ENCODE measurements around the gene TMEM117. TPM values are rescaled to one million over a fixed set of nuclear protein-coding genes. Genes with fewer than 3 reads are reported as not detected.

TMEM117 gene
- polyA plus RNA-seq, 1 donor (not counting 4 experiments of a cell fraction or from before 2014, with no cell fraction given) = 8.5 TPM

DNA sequence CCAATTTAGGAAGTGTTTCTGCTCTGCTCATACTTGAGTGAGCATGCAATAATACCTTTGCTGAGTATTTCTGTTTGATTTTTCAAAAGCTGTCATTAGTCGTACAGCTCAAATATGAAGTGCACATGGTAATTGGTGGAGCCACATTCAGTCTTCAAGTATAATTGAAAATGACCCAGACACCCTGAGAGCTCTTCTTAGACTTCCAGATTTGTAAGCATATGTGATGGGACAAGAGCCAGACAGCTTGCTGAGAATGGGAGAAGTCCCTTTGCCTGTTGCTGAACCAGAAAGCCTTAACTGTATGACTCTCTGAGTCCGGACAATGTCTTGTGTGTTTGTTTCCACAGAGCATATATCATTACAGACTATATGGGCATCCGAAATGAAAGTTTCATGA, 307.3 kb downstream of the TMEM117 start:
- TF ChIP-seq, protein P1, sequence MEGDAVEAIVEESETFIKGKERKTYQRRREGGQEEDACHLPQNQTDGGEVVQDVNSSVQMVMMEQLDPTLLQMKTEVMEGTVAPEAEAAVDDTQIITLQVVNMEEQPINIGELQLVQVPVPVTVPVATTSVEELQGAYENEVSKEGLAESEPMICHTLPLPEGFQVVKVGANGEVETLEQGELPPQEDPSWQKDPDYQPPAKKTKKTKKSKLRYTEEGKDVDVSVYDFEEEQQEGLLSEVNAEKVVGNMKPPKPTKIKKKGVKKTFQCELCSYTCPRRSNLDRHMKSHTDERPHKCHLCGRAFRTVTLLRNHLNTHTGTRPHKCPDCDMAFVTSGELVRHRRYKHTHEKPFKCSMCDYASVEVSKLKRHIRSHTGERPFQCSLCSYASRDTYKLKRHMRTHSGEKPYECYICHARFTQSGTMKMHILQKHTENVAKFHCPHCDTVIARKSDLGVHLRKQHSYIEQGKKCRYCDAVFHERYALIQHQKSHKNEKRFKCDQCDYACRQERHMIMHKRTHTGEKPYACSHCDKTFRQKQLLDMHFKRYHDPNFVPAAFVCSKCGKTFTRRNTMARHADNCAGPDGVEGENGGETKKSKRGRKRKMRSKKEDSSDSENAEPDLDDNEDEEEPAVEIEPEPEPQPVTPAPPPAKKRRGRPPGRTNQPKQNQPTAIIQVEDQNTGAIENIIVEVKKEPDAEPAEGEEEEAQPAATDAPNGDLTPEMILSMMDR (optimal IDR thresholded peaks at IDR 0.05 in 1 of 3, IDR thresholded peaks at IDR 0.05 in 1 of 3, conservative IDR thresholded peaks at IDR 0.05 in 1 of 3; ENCODE audit: extremely low read depth in 1 of 3, insufficient read depth in 2 of 3, low read length in 3 of 3) = no peak
- TF ChIP-seq EZH2 (IDR thresholded peaks at IDR 0.05; ENCODE audit: low read length) = no peak
- FAIRE-seq (no peak), DNase-seq (ENCODE audit: low read depth, low spot score) (no peak)
- no peak overlapping the region for H3K9ac ChIP-seq (ENCODE audit: control insufficient read depth, extremely low read depth, insufficient read depth, low read length)
- dilution Hi-C loops (cut with MboI; ENCODE audit: extremely low pct_ligation_motif_present, low sequenced_read_pairs) = no loop called here
- H3K9me3 ChIP-seq (ENCODE audit: control insufficient read depth, low read depth, low read length) = no peaks in the 10 kb centered on the region
- peaks cover 6% of the 10 kb centered on the region for H3K4me1 ChIP-seq (ENCODE audit: control insufficient read depth, extremely low read depth, insufficient read depth, low read length)
- H3K79me2 ChIP-seq (ENCODE audit: control insufficient read depth, insufficient read depth, low read length) = no peaks in the 10 kb centered on the region
- no peaks in the 10 kb centered on the region for H3K36me3 ChIP-seq (ENCODE audit: control insufficient read depth in 2 of 2, extremely low read depth in 1 of 2, insufficient read depth in 2 of 2, low read length in 2 of 2)
- H3K9me1 ChIP-seq (ENCODE audit: control insufficient read depth, extremely low read depth, insufficient read depth, low read length) = no peaks in the 10 kb centered on the region
- no peak overlapping the region for H3K27ac ChIP-seq (ENCODE audit: control insufficient read depth, insufficient read depth, low read length)
- H4K20me1 ChIP-seq (ENCODE audit: control insufficient read depth, extremely low read depth, insufficient read depth, low read length) = no peaks in the 10 kb centered on the region
- H3K4me2 ChIP-seq (ENCODE audit: control insufficient read depth, extremely low read depth, insufficient read depth, low read depth, low read length) = no peak overlapping the region
- no peak overlapping the region for H2AFZ ChIP-seq (ENCODE audit: control insufficient read depth, low read length)
- H3K4me3 ChIP-seq (ENCODE audit: control insufficient read depth in 2 of 3, extremely low read depth in 1 of 3, insufficient read depth in 2 of 3, low read depth in 1 of 3, low read length in 3 of 3) = no peak overlapping the region
- no peaks in the 10 kb centered on the region for H3K27me3 ChIP-seq (ENCODE audit: control insufficient read depth, extremely low read depth, insufficient read depth, low read length)

DNA sequence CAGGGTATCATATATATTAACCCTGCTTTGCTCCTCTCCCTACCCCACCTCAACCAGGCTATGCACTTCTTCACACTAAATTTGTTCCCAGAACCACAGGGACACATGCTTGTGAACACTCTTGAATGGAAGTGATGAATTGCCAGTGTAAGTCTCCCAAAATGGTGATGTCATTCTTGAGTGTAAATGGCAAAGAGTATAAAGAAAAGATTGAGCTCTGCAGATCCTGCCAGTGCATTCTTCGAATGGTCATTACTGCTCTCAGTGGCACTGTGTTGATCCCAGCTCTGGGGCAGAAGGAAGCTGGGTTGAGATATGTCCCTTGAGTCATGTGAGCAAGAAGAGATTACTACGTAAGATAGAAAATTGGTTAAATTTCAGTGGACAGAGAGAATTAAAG, 313.1 kb downstream of the TMEM117 start:
- TF ChIP-seq, protein P1 (optimal IDR thresholded peaks at IDR 0.05 in 1 of 3, IDR thresholded peaks at IDR 0.05 in 1 of 3, conservative IDR thresholded peaks at IDR 0.05 in 1 of 3; ENCODE audit: extremely low read depth in 1 of 3, insufficient read depth in 2 of 3, low read length in 3 of 3) = no peak
- no peak for TF ChIP-seq EZH2 (IDR thresholded peaks at IDR 0.05; ENCODE audit: low read length)
- Histone ChIP-seq H4K20me1 (ENCODE audit: control insufficient read depth, extremely low read depth, insufficient read depth, low read length) (no peaks in the 10 kb centered on the region), H3K4me1 (ENCODE audit: control insufficient read depth, extremely low read depth, insufficient read depth, low read length) (peaks cover 6% of the 10 kb centered on the region), H3K27ac (ENCODE audit: control insufficient read depth, insufficient read depth, low read length) (no peak overlapping the region), H3K79me2 (ENCODE audit: control insufficient read depth, insufficient read depth, low read length) (no peaks in the 10 kb centered on the region), H2AFZ (ENCODE audit: control insufficient read depth, low read length) (no peak overlapping the region), H3K9ac (ENCODE audit: control insufficient read depth, extremely low read depth, insufficient read depth, low read length) (no peak overlapping the region), H3K4me2 (ENCODE audit: control insufficient read depth, extremely low read depth, insufficient read depth, low read depth, low read length) (no peak overlapping the region), H3K9me1 (ENCODE audit: control insufficient read depth, extremely low read depth, insufficient read depth, low read length) (no peaks in the 10 kb centered on the region), H3K9me3 (ENCODE audit: control insufficient read depth, low read depth, low read length) (no peaks in the 10 kb centered on the region), H3K27me3 (ENCODE audit: control insufficient read depth, extremely low read depth, insufficient read depth, low read length) (no peaks in the 10 kb centered on the region), H3K4me3 (ENCODE audit: control insufficient read depth in 2 of 3, extremely low read depth in 1 of 3, insufficient read depth in 2 of 3, low read depth in 1 of 3, low read length in 3 of 3) (no peak overlapping the region), H3K36me3 (ENCODE audit: control insufficient read depth in 2 of 2, extremely low read depth in 1 of 2, insufficient read depth in 2 of 2, low read length in 2 of 2) (no peaks in the 10 kb centered on the region)
- DNase-seq (ENCODE audit: low read depth, low spot score) (no peak), FAIRE-seq (no peak)
- dilution Hi-C loops (cut with MboI; ENCODE audit: extremely low pct_ligation_motif_present, low sequenced_read_pairs) = no loop called here

All from keratinocyte (primary cell).